K562 (cell line): ENCODE results near the gene CSTA. TPM values are rescaled to one million over a fixed set of nuclear protein-coding genes. Genes with fewer than 3 reads are reported as not detected.
A peak's percentile ranks its signal among the peaks of the same experiment; 100 is the strongest.

Experiments used
- ATF2 ChIP-seq: sonication (generic); formaldehyde crosslinking; IDR thresholded peaks from 2 replicates; pipeline ENCODE4 v1.8.1; 2022; ENCODE audit warnings: missing genetic modification reagents
- ATF4 ChIP-seq: fragments of 450-650 bp; formaldehyde crosslinking; IDR thresholded peaks from 2 replicates; pipeline ENCODE4 v1.4.0; 2022; ENCODE audit warnings: mild to moderate bottlenecking, moderate library complexity
- ERF ChIP-seq: fragments of 450-650 bp; formaldehyde crosslinking; IDR thresholded peaks from 2 replicates; pipeline ENCODE4 v1.4.0; 2020; ENCODE audit warnings: mild to moderate bottlenecking, mixed read lengths
- EZH2 ChIP-seq: IDR thresholded peaks from 2 replicates; pipeline ENCODE4 v1.6.1; 2012; ENCODE audit warnings: low read depth, mild to moderate bottlenecking, inconsistent platforms, low read length, borderline replicate concordance
- MYC ChIP-seq, 2 experiments: fragments of 250-450 bp in 1 of 2; sonication (Bioruptor Pico) in 1 of 2; IDR thresholded peaks; 2 replicates each; pipeline versions ENCODE4 v1.5.1 to v1.6.1; 2012 to 2021; ENCODE audit warnings: low read depth in 2 of 2, borderline replicate concordance in 1 of 2, improper control_type of control experiment in 1 of 2, low read length in 1 of 2, mild to moderate bottlenecking in 1 of 2, moderate library complexity in 1 of 2
- NCOA4 ChIP-seq: fragments of 450-650 bp; IDR thresholded peaks from 2 replicates; pipeline ENCODE4 v1.6.1; 2018; ENCODE audit warnings: mild to moderate bottlenecking; ENCODE audit not compliant: partially characterized antibody
- NFRKB ChIP-seq: fragments of 450-650 bp; IDR thresholded peaks from 2 replicates; pipeline ENCODE4 v1.6.1; 2016; ENCODE audit warnings: low read depth
- REST ChIP-seq, 2 experiments: fragments of 450-650 bp; formaldehyde crosslinking in 1 of 2; IDR thresholded peaks; 2 replicates each; pipeline versions ENCODE4 v1.4.0 to v1.6.1; 2014 to 2020; ENCODE audit warnings: mild to moderate bottlenecking in 2 of 2, borderline replicate concordance in 1 of 2, low read depth in 1 of 2
- SMARCC2 ChIP-seq: fragments of 450-650 bp; IDR thresholded peaks from 2 replicates; pipeline ENCODE4 v1.6.1; 2017; ENCODE audit warnings: antibody characterized with exemption, moderate library complexity, mild to moderate bottlenecking, low read depth
- polyA plus RNA-seq, 8 experiments: library from polyadenylated mRNA; depleted of rRNA in 4 of 8; stranded (reverse) in 5 of 8; unstranded in 3 of 8; fragments of >200 nt; fragmentation: Nextera tagmentation in 2 of 8; fragmentation: Illumina TruSeq in 1 of 8; extraction: Ambion mirVana in 2 of 8; extraction: Trizol in 1 of 8; gene quantifications; 2 replicates each; pipeline versions ENCODE4 v1.2.1 to v1.2.3, GENCODE V29; 2011 to 2014; ENCODE audit warnings: inconsistent platforms in 1 of 8, missing spikeins in 1 of 8
- total RNA-seq, 7 experiments: library from RNA; depleted of rRNA in 6 of 7; stranded (reverse); fragments of >200 nt in 6 of 7; fragmentation: Illumina TruSeq in 2 of 7; extraction: Trizol in 2 of 7; gene quantifications; 2 replicates each; pipeline versions ENCODE4 v1.2.1 to v1.2.3, GENCODE V29; 2011 to 2021; ENCODE audit warnings: low replicate concordance in 1 of 7
- TF ChIP-seq, protein P1 (sequence below): sonication (generic); formaldehyde crosslinking; IDR thresholded peaks from 2 replicates; pipeline ENCODE4 v1.8.0; 2022; ENCODE audit warnings: mild to moderate bottlenecking, missing genetic modification reagents

CSTA gene
- total and polyA plus RNA-seq, 9 of the 15 experiments (the other 6 are each of a cell fraction or from before 2014, with no cell fraction given) = 0.11 to 3.1 (median 1.1) TPM

DNA sequence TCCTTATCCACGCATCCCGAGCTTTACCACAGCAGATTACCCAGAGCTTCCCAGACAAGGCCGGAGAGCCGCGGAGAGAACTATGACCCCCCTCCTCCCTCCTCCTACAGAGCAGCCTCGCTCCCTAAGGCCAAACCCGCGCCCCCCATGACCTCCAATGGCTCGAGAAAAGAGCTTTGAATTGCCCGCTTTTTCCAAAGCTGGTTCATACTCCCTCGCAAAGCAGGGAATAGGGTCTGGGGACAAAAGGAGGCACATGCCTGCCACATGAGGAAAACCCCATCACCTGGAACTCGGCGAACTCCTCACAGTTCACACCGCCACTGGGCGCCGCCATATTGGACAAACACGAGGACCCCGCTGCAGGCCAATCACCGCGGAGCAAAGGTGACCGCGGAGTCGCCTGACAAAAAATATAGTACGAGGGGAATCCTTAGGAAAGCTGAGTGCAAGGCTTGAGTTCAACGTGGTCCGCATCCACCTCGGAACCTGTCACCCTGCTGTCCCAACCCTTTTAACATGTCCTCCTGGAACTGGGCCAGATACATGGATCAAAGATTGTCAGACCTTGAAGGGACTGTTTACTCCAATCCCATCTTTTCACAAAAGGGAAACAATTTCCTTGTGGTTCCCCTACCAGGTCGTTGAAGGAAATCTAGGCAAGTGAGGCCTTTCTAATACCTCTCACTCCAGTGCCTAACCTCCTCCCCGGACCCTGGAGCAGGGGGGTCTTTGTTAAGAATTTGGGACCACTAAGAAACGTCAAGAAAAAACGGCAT, 58.0 kb downstream of the CSTA start, which contains the start of gene MIX23 (continued):
- TF ChIP-seq ATF2 (CRISPR knock-in tag) (no peak), REST (IDR thresholded peaks at IDR 0.05; ENCODE audit: borderline replicate concordance) (no peak), REST (CRISPR knock-in tag; IDR thresholded peaks at IDR 0.05; ENCODE audit: low read depth) (no peak), NCOA4 (no peak), ERF (CRISPR knock-in tag) (no peak), MYC (IDR thresholded peaks at IDR 0.05; ENCODE audit: low read depth, low read length) (peak; percentile 83), MYC (CRISPR knock-in tag; IDR thresholded peaks at IDR 0.05; ENCODE audit: borderline replicate concordance, low read depth) (no peak), EZH2 (no peak), ATF4 (CRISPR knock-in tag) (no peak), NFRKB (0 out of 2 replicates have a peak, but pooled peaks have one; percentile 47), SMARCC2 (no peak)
- TF ChIP-seq, protein P1, sequence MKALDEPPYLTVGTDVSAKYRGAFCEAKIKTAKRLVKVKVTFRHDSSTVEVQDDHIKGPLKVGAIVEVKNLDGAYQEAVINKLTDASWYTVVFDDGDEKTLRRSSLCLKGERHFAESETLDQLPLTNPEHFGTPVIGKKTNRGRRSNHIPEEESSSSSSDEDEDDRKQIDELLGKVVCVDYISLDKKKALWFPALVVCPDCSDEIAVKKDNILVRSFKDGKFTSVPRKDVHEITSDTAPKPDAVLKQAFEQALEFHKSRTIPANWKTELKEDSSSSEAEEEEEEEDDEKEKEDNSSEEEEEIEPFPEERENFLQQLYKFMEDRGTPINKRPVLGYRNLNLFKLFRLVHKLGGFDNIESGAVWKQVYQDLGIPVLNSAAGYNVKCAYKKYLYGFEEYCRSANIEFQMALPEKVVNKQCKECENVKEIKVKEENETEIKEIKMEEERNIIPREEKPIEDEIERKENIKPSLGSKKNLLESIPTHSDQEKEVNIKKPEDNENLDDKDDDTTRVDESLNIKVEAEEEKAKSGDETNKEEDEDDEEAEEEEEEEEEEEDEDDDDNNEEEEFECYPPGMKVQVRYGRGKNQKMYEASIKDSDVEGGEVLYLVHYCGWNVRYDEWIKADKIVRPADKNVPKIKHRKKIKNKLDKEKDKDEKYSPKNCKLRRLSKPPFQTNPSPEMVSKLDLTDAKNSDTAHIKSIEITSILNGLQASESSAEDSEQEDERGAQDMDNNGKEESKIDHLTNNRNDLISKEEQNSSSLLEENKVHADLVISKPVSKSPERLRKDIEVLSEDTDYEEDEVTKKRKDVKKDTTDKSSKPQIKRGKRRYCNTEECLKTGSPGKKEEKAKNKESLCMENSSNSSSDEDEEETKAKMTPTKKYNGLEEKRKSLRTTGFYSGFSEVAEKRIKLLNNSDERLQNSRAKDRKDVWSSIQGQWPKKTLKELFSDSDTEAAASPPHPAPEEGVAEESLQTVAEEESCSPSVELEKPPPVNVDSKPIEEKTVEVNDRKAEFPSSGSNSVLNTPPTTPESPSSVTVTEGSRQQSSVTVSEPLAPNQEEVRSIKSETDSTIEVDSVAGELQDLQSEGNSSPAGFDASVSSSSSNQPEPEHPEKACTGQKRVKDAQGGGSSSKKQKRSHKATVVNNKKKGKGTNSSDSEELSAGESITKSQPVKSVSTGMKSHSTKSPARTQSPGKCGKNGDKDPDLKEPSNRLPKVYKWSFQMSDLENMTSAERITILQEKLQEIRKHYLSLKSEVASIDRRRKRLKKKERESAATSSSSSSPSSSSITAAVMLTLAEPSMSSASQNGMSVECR = peak; percentile 62; the same call in 1 of the 2 replicates
